Psoas muscle (tissue), 8 donors: ENCODE measurements around the gene NTNG1. TPM values are rescaled to one million over a fixed set of nuclear protein-coding genes. Genes with fewer than 3 reads are reported as not detected.

Source experiments
- ATAC-seq, 4 donors: fragments of 200-7000 bp; cut with Tn5 transposase; one replicate each; pipeline ENCODE4 v1.9.1; 2020; ENCODE audit warnings: moderate library complexity in 3 of 4, mild to moderate bottlenecking in 2 of 4
- DNase-seq, 2 donors: peaks; one replicate each; pipeline ENCODE4 v3.0.0-alpha.2; 2020
- H3K27ac ChIP-seq: fragments of 200-600 bp; one replicate; pipeline ENCODE4 v1.8.0; 2022
- H3K27me3 ChIP-seq, 3 donors: fragments of 200-600 bp in 1 of 3; one replicate each; pipeline versions ENCODE4 v1.6.1 to v1.8.0; 2013 to 2022; ENCODE audit warnings: low read length in 2 of 3, mild to moderate bottlenecking in 2 of 3, moderate library complexity in 1 of 3; ENCODE audit not compliant: insufficient read depth in 3 of 3
- H3K36me3 ChIP-seq, 2 donors: fragments of 200-600 bp in 1 of 2; one replicate each; pipeline versions ENCODE4 v1.6.1 to v1.8.0; 2013 to 2022; ENCODE audit warnings: low read depth in 1 of 2, mild to moderate bottlenecking in 1 of 2, moderate library complexity in 1 of 2; ENCODE audit not compliant: insufficient read depth in 1 of 2
- H3K4me1 ChIP-seq: fragments of 200-600 bp; one replicate; pipeline ENCODE4 v1.8.0; 2022
- H3K4me3 ChIP-seq: fragments of 200-600 bp; one replicate; pipeline ENCODE4 v1.8.0; 2022; ENCODE audit warnings: mild to moderate bottlenecking
- H3K9me3 ChIP-seq: fragments of 200-600 bp; one replicate; pipeline ENCODE4 v1.8.0; 2022
- CTCF ChIP-seq: fragments of 200-600 bp; IDR thresholded peaks from one replicate; pipeline ENCODE4 v1.8.0; 2022; ENCODE audit warnings: antibody characterized with exemption
- WGBS, 3 donors: extraction: QIAGEN DNeasy Blood & Tissue Kit; methylation state at CpG; one replicate each; pipeline versions ENCODE4 v1.1.6 to v1.1.7; 2013; 5-methylcytosine and 5-hydroxymethylcytosine counted together
- intact Hi-C, 2 donors: fragments of 100-400 bp; cut with DNase I; formaldehyde crosslinking; loops; one replicate each; pipeline versions ENCODE4 v1.11.0 to v1.14.2; 2022
- polyA plus RNA-seq, 3 donors: library from polyadenylated mRNA; stranded (reverse); fragments of 200-250 nt; gene quantifications; one replicate each; pipeline ENCODE4 v1.2.3, GENCODE V29; 2013
- total RNA-seq, 4 donors: library from RNA; stranded (reverse); fragmentation: NEBNext Ultra II Directional in 2 of 4; extraction: Animal tissue kit (Norgen Biotek cat#: 25700) in 2 of 4; gene quantifications; one replicate each; pipeline versions ENCODE4 v1.2.1 to v1.2.4, GENCODE V29; 2021 to 2023
- donor health status: healthy with polysubstance abuse.
- donor health status: DM: no; HTN: no; CAD: no; lungs with moderate emphysema.
- donor health status: Bipolar disorder and iron deficiency.
- donor health status: healthy.
- donor health status: DM: yes; HTN: yes; CAD: no.
- donor health status: DM: no; HTN: no; CAD: no.
- donor health status: DM: no; HTN: no; CAD: no.
- donor health status: DM: yes; HTN: yes; CAD: no.

Gene NTNG1
- total and polyA plus RNA-seq, 7 donors, result 0.01 to 0.34 (median 0.27) TPM; not detected in 4

- 28 to 41% (median 31%) methylated on average over 2 of the region's 2 CpGs for WGBS, 3 donors
- intact Hi-C loops, result no loop called here
- no peak for DNase-seq
- H3K9me3 ChIP-seq, result no peaks in the 10 kb centered on the region
- no peak overlapping the region for H3K27ac ChIP-seq
- no peaks in the 10 kb centered on the region for H3K4me1 ChIP-seq
- TF ChIP-seq CTCF, result no peak
- H3K36me3 ChIP-seq, result no peaks in the 10 kb centered on the region
- no peak overlapping the region for H3K4me3 ChIP-seq
- peaks cover 0 to under 1% (median 0%) of the 10 kb centered on the region in 3 donors for H3K27me3 ChIP-seq
- ATAC-seq, result no peak
These were observed 44.0 kb downstream of the NTNG1 start for GRCh38 chr1:107184888-107185287.

- Histone ChIP-seq H3K36me3 (no peaks in the 10 kb centered on the region), H3K9me3 (no peaks in the 10 kb centered on the region), H3K27ac (no peak overlapping the region), H3K4me1 (no peaks in the 10 kb centered on the region), H3K27me3 (no peaks in the 10 kb centered on the region), H3K4me3 (no peak overlapping the region)
- no peak for TF ChIP-seq CTCF
- WGBS, 3 donors, result 36 to 39% (median 37%) methylated on average over 3 of the region's 3 CpGs
- DNase-seq (no peak), ATAC-seq (no peak)
- intact Hi-C loops, result no loop called here
These were observed 46.6 kb downstream of the NTNG1 start for GRCh38 chr1:107187399-107187798.

- intact Hi-C loops, result no loop called here
- ATAC-seq (no peak), DNase-seq (no peak)
- no peaks in the 10 kb centered on the region for H3K27me3 ChIP-seq
- H3K9me3 ChIP-seq, result no peaks in the 10 kb centered on the region
- TF ChIP-seq CTCF, result no peak
- H3K4me3 ChIP-seq, result no peak overlapping the region
- no peak overlapping the region for H3K27ac ChIP-seq
- no peaks in the 10 kb centered on the region for H3K4me1 ChIP-seq
- whole genome bisulfite sequencing, 3 donors, result 90 to 95% (median 92%) methylated on average over 3 of the region's 3 CpGs
- H3K36me3 ChIP-seq, result no peaks in the 10 kb centered on the region
These were observed 47.3 kb downstream of the NTNG1 start for GRCh38 chr1:107188160-107188559.

- Histone ChIP-seq H3K27ac (no peak overlapping the region), H3K36me3 (no peaks in the 10 kb centered on the region), H3K4me1 (no peaks in the 10 kb centered on the region), H3K27me3 (no peaks in the 10 kb centered on the region), H3K9me3 (no peaks in the 10 kb centered on the region), H3K4me3 (no peak overlapping the region)
- no peak for ATAC-seq
- 73 to 76% (median 75%) methylated on average over 1 of the region's 1 CpG for WGBS, 3 donors
- no peak for DNase-seq
- TF ChIP-seq CTCF, result no peak
- intact Hi-C loops, result no loop called here
These were observed 53.5 kb downstream of the NTNG1 start for GRCh38 chr1:107194380-107194779.

- intact Hi-C loops, result no loop called here
- DNase-seq (no peak), ATAC-seq (no peak)
- H3K4me1 ChIP-seq, result no peaks in the 10 kb centered on the region
- no peaks in the 10 kb centered on the region for H3K36me3 ChIP-seq
- no peaks in the 10 kb centered on the region for H3K27me3 ChIP-seq
- no peaks in the 10 kb centered on the region for H3K9me3 ChIP-seq
- H3K27ac ChIP-seq, result no peak overlapping the region
- WGBS, 3 donors, result 79 to 91% (median 82%) methylated on average over 1 of the region's 1 CpG
- no peak overlapping the region for H3K4me3 ChIP-seq
- TF ChIP-seq CTCF, result no peak
These were observed 54.6 kb downstream of the NTNG1 start for GRCh38 chr1:107195476-107195875.
